Keratinocyte (primary cell): ENCODE measurements around the gene PYY. TPM values are rescaled to one million over a fixed set of nuclear protein-coding genes. Genes with fewer than 3 reads are reported as not detected.

Source experiments
- DNase-seq: peaks from one replicate; pipeline ENCODE4 v3.0.0-alpha.2; 2011; ENCODE audit warnings: low read depth, missing footprints, low spot score
- FAIRE-seq: peaks from 2 replicates; lab custom pipeline; 2011; peaks lifted over from hg19 to GRCh38; lab: Jason Lieb, UNC
- H2AFZ ChIP-seq: 2 replicates; pipeline ENCODE4 v1.6.0; 2012; ENCODE audit warnings: low read length, control low read depth, inconsistent platforms; ENCODE audit not compliant: control insufficient read depth
- H3K27ac ChIP-seq: 2 replicates; pipeline ENCODE4 v1.5.1; 2011; ENCODE audit warnings: low read length; ENCODE audit not compliant: control insufficient read depth, insufficient read depth
- H3K27me3 ChIP-seq: 3 replicates; pipeline ENCODE4 v1.6.0; 2011; ENCODE audit warnings: low read length; ENCODE audit not compliant: control insufficient read depth, insufficient read depth; ENCODE audit errors: extremely low read depth
- H3K36me3 ChIP-seq, 2 experiments: 2 replicates in 1 of 2; 3 replicates in 1 of 2; pipeline ENCODE4 v1.5.1; 2011; ENCODE audit warnings: low read length in 2 of 2, mild to moderate bottlenecking in 1 of 2; ENCODE audit not compliant: control insufficient read depth in 2 of 2, insufficient read depth in 2 of 2; ENCODE audit errors: extremely low read depth in 1 of 2
- H3K4me1 ChIP-seq: 3 replicates; pipeline ENCODE4 v1.5.1; 2011; ENCODE audit warnings: low read length; ENCODE audit not compliant: control insufficient read depth, insufficient read depth; ENCODE audit errors: extremely low read depth
- H3K4me2 ChIP-seq: 3 replicates; pipeline ENCODE4 v1.6.0; 2011; ENCODE audit warnings: low read depth, low read length; ENCODE audit not compliant: control insufficient read depth, insufficient read depth; ENCODE audit errors: extremely low read depth
- H3K4me3 ChIP-seq, 3 experiments: fragments of 200-600 bp in 1 of 3; sonication (generic) in 1 of 3; 2 replicates in 2 of 3; 3 replicates in 1 of 3; pipeline ENCODE4 v1.5.1; 2011 to 2016; ENCODE audit warnings: low read length in 3 of 3, mild to moderate bottlenecking in 3 of 3, control low read depth in 2 of 3, inconsistent platforms in 1 of 3, low read depth in 1 of 3, mixed read lengths in 1 of 3, mixed run types in 1 of 3, moderate library complexity in 1 of 3; ENCODE audit not compliant: control insufficient read depth in 2 of 3, insufficient read depth in 2 of 3; ENCODE audit errors: extremely low read depth in 1 of 3
- H3K79me2 ChIP-seq: 2 replicates; pipeline ENCODE4 v1.6.0; 2012; ENCODE audit warnings: low read length; ENCODE audit not compliant: control insufficient read depth, insufficient read depth
- H3K9ac ChIP-seq: 3 replicates; pipeline ENCODE4 v1.6.0; 2011; ENCODE audit warnings: low read length; ENCODE audit not compliant: control insufficient read depth, insufficient read depth; ENCODE audit errors: extremely low read depth
- H3K9me1 ChIP-seq: 3 replicates; pipeline ENCODE4 v1.6.0; 2011; ENCODE audit warnings: low read length; ENCODE audit not compliant: control insufficient read depth, insufficient read depth; ENCODE audit errors: extremely low read depth
- H3K9me3 ChIP-seq: 2 replicates; pipeline ENCODE4 v1.5.1; 2012; ENCODE audit warnings: low read depth, low read length; ENCODE audit not compliant: control insufficient read depth
- H4K20me1 ChIP-seq: 3 replicates; pipeline ENCODE4 v1.6.0; 2011; ENCODE audit warnings: low read length; ENCODE audit not compliant: control insufficient read depth, insufficient read depth; ENCODE audit errors: extremely low read depth
- EZH2 ChIP-seq: IDR thresholded peaks from one replicate; pipeline ENCODE4 v1.6.1; 2012; ENCODE audit warnings: inconsistent platforms, mild to moderate bottlenecking, low read length, moderate library complexity
- dilution Hi-C: fragments of 300-500 bp; cut with MboI; formaldehyde crosslinking; loops from one replicate; pipeline ENCODE4 v1.7.0; 2020; ENCODE audit warnings: low sequenced_read_pairs; ENCODE audit not compliant: extremely low pct_ligation_motif_present
- polyA plus RNA-seq, 5 experiments: library from polyadenylated mRNA; depleted of rRNA in 3 of 5; stranded (reverse) in 3 of 5; stranded (forward) in 1 of 5; unstranded in 1 of 5; fragments of >200 nt; gene quantifications; 1 replicate in 1 of 5; 2 replicates in 3 of 5; 3 replicates in 1 of 5; pipeline versions ENCODE4 v1.2.1 to v1.2.3, GENCODE V29; 2011 to 2012; ENCODE audit warnings: missing spikeins in 2 of 5, low read depth in 1 of 5, low replicate concordance in 1 of 5
- TF ChIP-seq, protein P1 (sequence below), 3 experiments: IDR thresholded peaks in 1 of 3; conservative IDR thresholded peaks in 1 of 3; optimal IDR thresholded peaks in 1 of 3; 2 replicates in 2 of 3; 3 replicates in 1 of 3; pipeline versions ENCODE3 to v1.5.1; 2011; ENCODE audit warnings: low read length in 3 of 3, mild to moderate bottlenecking in 3 of 3, moderate library complexity in 2 of 3, control low read depth in 1 of 3, inconsistent platforms in 1 of 3; ENCODE audit not compliant: insufficient read depth in 2 of 3; ENCODE audit errors: extremely low read depth in 1 of 3

PYY gene
- polyA plus RNA-seq, 1 donor (not counting 4 experiments of a cell fraction or from before 2014, with no cell fraction given) = not detected

DNA sequence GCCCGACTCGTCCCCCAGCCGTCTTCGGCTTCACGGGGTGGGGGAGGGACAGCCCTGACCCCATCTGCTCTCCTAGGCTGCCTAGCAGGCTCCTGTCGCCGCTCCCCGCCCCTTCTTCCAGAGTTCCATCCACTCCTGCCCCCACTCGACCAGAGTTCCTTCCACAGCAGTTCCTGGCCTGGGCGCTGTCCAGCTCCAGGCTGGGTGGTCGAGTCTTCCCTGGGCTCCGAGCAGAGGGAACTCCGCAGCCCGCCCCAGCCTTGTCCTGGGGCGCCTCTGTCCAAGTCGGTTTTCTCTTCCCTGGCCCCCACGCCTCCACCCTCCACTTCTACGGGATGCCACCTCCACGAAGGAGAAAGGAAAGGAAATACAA lies 1.4 kb downstream of the PYY start:
- no peak for DNase-seq
- dilution Hi-C loops = no loop called here
- H2AFZ ChIP-seq = no peak overlapping the region
- no peaks in the 10 kb centered on the region for H3K9me1 ChIP-seq
- no peak overlapping the region for H3K4me3 ChIP-seq
- H3K36me3 ChIP-seq = no peaks in the 10 kb centered on the region
- H3K4me2 ChIP-seq = no peak overlapping the region
- H3K27ac ChIP-seq = no peak overlapping the region
- no peaks in the 10 kb centered on the region for H3K79me2 ChIP-seq
- no peak for TF ChIP-seq EZH2
- TF ChIP-seq, protein P1, sequence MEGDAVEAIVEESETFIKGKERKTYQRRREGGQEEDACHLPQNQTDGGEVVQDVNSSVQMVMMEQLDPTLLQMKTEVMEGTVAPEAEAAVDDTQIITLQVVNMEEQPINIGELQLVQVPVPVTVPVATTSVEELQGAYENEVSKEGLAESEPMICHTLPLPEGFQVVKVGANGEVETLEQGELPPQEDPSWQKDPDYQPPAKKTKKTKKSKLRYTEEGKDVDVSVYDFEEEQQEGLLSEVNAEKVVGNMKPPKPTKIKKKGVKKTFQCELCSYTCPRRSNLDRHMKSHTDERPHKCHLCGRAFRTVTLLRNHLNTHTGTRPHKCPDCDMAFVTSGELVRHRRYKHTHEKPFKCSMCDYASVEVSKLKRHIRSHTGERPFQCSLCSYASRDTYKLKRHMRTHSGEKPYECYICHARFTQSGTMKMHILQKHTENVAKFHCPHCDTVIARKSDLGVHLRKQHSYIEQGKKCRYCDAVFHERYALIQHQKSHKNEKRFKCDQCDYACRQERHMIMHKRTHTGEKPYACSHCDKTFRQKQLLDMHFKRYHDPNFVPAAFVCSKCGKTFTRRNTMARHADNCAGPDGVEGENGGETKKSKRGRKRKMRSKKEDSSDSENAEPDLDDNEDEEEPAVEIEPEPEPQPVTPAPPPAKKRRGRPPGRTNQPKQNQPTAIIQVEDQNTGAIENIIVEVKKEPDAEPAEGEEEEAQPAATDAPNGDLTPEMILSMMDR (optimal IDR thresholded peaks at IDR 0.05 in 1 of 3, IDR thresholded peaks at IDR 0.05 in 1 of 3, conservative IDR thresholded peaks at IDR 0.05 in 1 of 3; ENCODE audit: extremely low read depth in 1 of 3, insufficient read depth in 2 of 3, low read length in 3 of 3) = no peak
- H3K27me3 ChIP-seq = peaks cover 48% of the 10 kb centered on the region
- H3K4me1 ChIP-seq = no peaks in the 10 kb centered on the region
- H3K9me3 ChIP-seq = no peaks in the 10 kb centered on the region
- FAIRE-seq = no peak
- H4K20me1 ChIP-seq = no peaks in the 10 kb centered on the region
- no peak overlapping the region for H3K9ac ChIP-seq

DNA sequence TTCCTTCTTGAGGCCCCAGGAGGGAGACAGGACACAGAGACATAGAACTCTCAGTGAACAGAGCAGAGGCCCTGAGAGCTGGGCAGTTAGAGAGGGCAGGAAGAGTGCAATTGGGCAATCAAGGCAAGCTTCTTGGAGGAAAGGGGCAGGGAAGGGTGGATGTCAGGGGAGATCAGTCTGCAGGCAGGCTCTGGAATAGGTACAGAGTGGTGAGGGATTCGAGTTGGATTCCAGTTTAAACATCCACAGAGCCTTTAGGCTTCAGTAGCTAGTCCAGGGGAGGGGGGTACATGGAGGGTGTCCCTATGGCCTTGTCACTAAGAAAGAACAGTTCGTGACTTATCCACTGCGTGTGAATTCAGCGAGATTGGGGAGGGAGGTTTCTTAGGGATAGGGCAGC lies 2.0 kb downstream of the PYY start:
- Histone ChIP-seq H2AFZ (no peak overlapping the region), H4K20me1 (no peaks in the 10 kb centered on the region), H3K27me3 (peaks cover 48% of the 10 kb centered on the region), H3K9me1 (no peaks in the 10 kb centered on the region), H3K4me2 (no peak overlapping the region), H3K4me3 (no peak overlapping the region), H3K9me3 (no peaks in the 10 kb centered on the region), H3K79me2 (no peaks in the 10 kb centered on the region), H3K9ac (no peak overlapping the region), H3K4me1 (no peaks in the 10 kb centered on the region), H3K36me3 (no peaks in the 10 kb centered on the region), H3K27ac (no peak overlapping the region)
- dilution Hi-C loops = no loop called here
- TF ChIP-seq, protein P1 (optimal IDR thresholded peaks at IDR 0.05 in 1 of 3, IDR thresholded peaks at IDR 0.05 in 1 of 3, conservative IDR thresholded peaks at IDR 0.05 in 1 of 3; ENCODE audit: extremely low read depth in 1 of 3, insufficient read depth in 2 of 3, low read length in 3 of 3) = no peak
- TF ChIP-seq EZH2 = no peak
- DNase-seq = no peak
- no peak for FAIRE-seq
